ENCODE data around the gene CELSR1. TPM values are rescaled to one million over a fixed set of nuclear protein-coding genes. Genes with fewer than 3 reads are reported as not detected.

CELSR1 gene
- total RNA-seq, 1 experiment from 2014 or later: 30.7 TPM

- TF ChIP-seq POLR2AphosphoS5 (IDR thresholded peaks at IDR 0.05; ENCODE audit: low read depth, low read length) (no peak), TCF7L2 (IDR thresholded peaks at IDR 0.05; ENCODE audit: low read depth, low read length) (no peak), REST (IDR thresholded peaks at IDR 0.05; ENCODE audit: insufficient read depth in 1 of 2, low read depth in 2 of 2, low read length in 1 of 2) (no peak), SIN3A (IDR thresholded peaks at IDR 0.05; ENCODE audit: borderline replicate concordance, insufficient read depth, low read depth, low read length) (no peak), CTCF (IDR thresholded peaks at IDR 0.05) (no peak)
- in situ Hi-C loops (cut with HindIII; ENCODE audit: low pct_unique_long_range_greater_than_20kb, low sequenced_read_pairs): no loop called here
- Histone ChIP-seq H3K36me3 (ENCODE audit: control insufficient read depth, insufficient read depth, low read length) (no peaks in the 10 kb centered on the region), H3K4me3 (ENCODE audit: low read depth in 2 of 2, low read length in 2 of 2) (no peak overlapping the region), H3K27ac (ENCODE audit: low read length) (no peak overlapping the region), H3K27me3 (ENCODE audit: control insufficient read depth, insufficient read depth, low read length) (no peaks in the 10 kb centered on the region), H3K4me1 (ENCODE audit: control insufficient read depth, insufficient read depth, low read length) (no peaks in the 10 kb centered on the region), H3K9me3 (ENCODE audit: control insufficient read depth, insufficient read depth, low read depth, low read length) (no peaks in the 10 kb centered on the region)
- POLR2A ChIA-PET: no interaction called here
- ATAC-seq: no peak
- no peak for DNase-seq (ENCODE audit: low read depth, low spot score)
- BruUV-seq (replicated peaks): no TSS peak
- intact Hi-C loops (cut with micrococcal nuclease; ENCODE audit: unreplicated experiment): no loop called here
- CTCF ChIA-PET: no interaction called here
Measured at GRCh38 chr22:46408568-46409506, 128.6 kb downstream of the CELSR1 start.

- H3K4me1 ChIP-seq (ENCODE audit: control insufficient read depth, insufficient read depth, low read length): no peaks in the 10 kb centered on the region
- TF ChIP-seq CTCF (IDR thresholded peaks at IDR 0.05): no peak
- TF ChIP-seq SIN3A (IDR thresholded peaks at IDR 0.05; ENCODE audit: borderline replicate concordance, insufficient read depth, low read depth, low read length): no peak
- TF ChIP-seq TCF7L2 (IDR thresholded peaks at IDR 0.05; ENCODE audit: low read depth, low read length): no peak
- in situ Hi-C loops (cut with HindIII; ENCODE audit: low pct_unique_long_range_greater_than_20kb, low sequenced_read_pairs) (no loop called here), intact Hi-C loops (cut with micrococcal nuclease; ENCODE audit: unreplicated experiment) (no loop called here)
- H3K27me3 ChIP-seq (ENCODE audit: control insufficient read depth, insufficient read depth, low read length): no peaks in the 10 kb centered on the region
- no peak overlapping the region for H3K4me3 ChIP-seq (ENCODE audit: low read depth in 2 of 2, low read length in 2 of 2)
- no peaks in the 10 kb centered on the region for H3K9me3 ChIP-seq (ENCODE audit: control insufficient read depth, insufficient read depth, low read depth, low read length)
- ChIA-PET POLR2A (no interaction called here), CTCF (no interaction called here)
- H3K36me3 ChIP-seq (ENCODE audit: control insufficient read depth, insufficient read depth, low read length): no peaks in the 10 kb centered on the region
- DNase-seq (ENCODE audit: low read depth, low spot score) (no peak), ATAC-seq (no peak)
- no TSS peak for BruUV-seq (replicated peaks)
- H3K27ac ChIP-seq (ENCODE audit: low read length): no peak overlapping the region
Measured at GRCh38 chr22:46407748-46408147, 129.7 kb downstream of the CELSR1 start.
